Occipital lobe (tissue), 2 donors: ENCODE measurements around the gene LARP6. TPM values are rescaled to one million over a fixed set of nuclear protein-coding genes. Genes with fewer than 3 reads are reported as not detected.
A peak's percentile ranks its signal among the peaks of the same experiment; 100 is the strongest.
"Not testable (repeated sequence)": the region's sequence is repeated elsewhere in the genome, so short reads cannot be mapped to it uniquely, and the experiment has no call there.

Source experiments
- DNase-seq: peaks from one replicate; lab custom pipeline; 2025; lab: John Stamatoyannopoulos, UW
- total RNA-seq: library from RNA; depleted of rRNA; stranded (reverse); fragments of >200 nt; gene quantifications from one replicate; pipeline ENCODE4 v1.2.3, GENCODE V29; 2014

The LARP6 gene
- total RNA-seq, 1 donor from 2014 or later: 21.5 TPM

- DNase-seq: no peak
These were observed 5.5 kb upstream of the LARP6 start for GRCh38 chr15:70859322-70859908.

GRCh38 chr15:70858614-70859321, 4.8 kb upstream of the LARP6 start:
- not testable (repeated sequence) for DNase-seq

GRCh38 chr15:70857562-70858285, 3.8 kb upstream of the LARP6 start:
- no peak for DNase-seq

- peak; percentile 27 for DNase-seq
These were observed 3.1 kb upstream of the LARP6 start for GRCh38 chr15:70856884-70857561.

GRCh38 chr15:70856177-70856883, 2.4 kb upstream of the LARP6 start:
- DNase-seq: no peak

GRCh38 chr15:70855764-70856163, 1.8 kb upstream of the LARP6 start:
- no peak for DNase-seq

- DNase-seq: no peak
These were observed 664 bp upstream of the LARP6 start for GRCh38 chr15:70854666-70854976.

GRCh38 chr15:70853318-70853972, 512 bp downstream of the LARP6 start:
- no peak for DNase-seq

- no peak for DNase-seq
These were observed 1.2 kb downstream of the LARP6 start for GRCh38 chr15:70852501-70853317.

GRCh38 chr15:70851889-70852288, 2.1 kb downstream of the LARP6 start:
- DNase-seq: no peak

- DNase-seq: no peak
These were observed 8.2 kb downstream of the LARP6 start for GRCh38 chr15:70845602-70846360.

- DNase-seq: no peak
These were observed 16.5 kb downstream of the LARP6 start for GRCh38 chr15:70837476-70837875.

- no peak for DNase-seq
These were observed 18.1 kb downstream of the LARP6 start for GRCh38 chr15:70835841-70836240.

GRCh38 chr15:70835415-70835814, 18.5 kb downstream of the LARP6 start:
- peak; percentile 58 for DNase-seq

GRCh38 chr15:70834999-70835398, 19.0 kb downstream of the LARP6 start:
- DNase-seq: no peak

- DNase-seq: no peak
These were observed 19.8 kb downstream of the LARP6 start for GRCh38 chr15:70833861-70834765.

GRCh38 chr15:70833422-70833821, 20.5 kb downstream of the LARP6 start:
- no peak for DNase-seq

- DNase-seq: no peak
These were observed 21.8 kb downstream of the LARP6 start for GRCh38 chr15:70832176-70832575.
